T-helper 1 cell treated with Interleukin-12 subunit alpha and Interleukin-12 subunit beta and Interleukin-4 antibody, amounts not matched to agents 30 μg/mL and 1 μg/mL, for 36 hours (primary cell): ENCODE measurements around the gene FAM3C.

Source experiments
- H3K27ac Mint-ChIP-seq: one replicate; pipeline ENCODE4 v1.8.0; 2021; ENCODE audit warnings: mild to moderate bottlenecking, mixed read lengths
- H3K27me3 Mint-ChIP-seq: one replicate; pipeline ENCODE4 v1.8.0; 2021; ENCODE audit warnings: low read depth, mixed read lengths
- H3K36me3 Mint-ChIP-seq: one replicate; pipeline ENCODE4 v1.8.0; 2021; ENCODE audit warnings: low read depth, mixed read lengths
- H3K4me1 Mint-ChIP-seq: one replicate; pipeline ENCODE4 v1.8.0; 2021; ENCODE audit warnings: low read depth, mixed read lengths
- H3K4me3 Mint-ChIP-seq: one replicate; pipeline ENCODE4 v1.8.0; 2021; ENCODE audit warnings: mild to moderate bottlenecking, moderate library complexity, mixed read lengths
- H3K9me3 Mint-ChIP-seq: one replicate; pipeline ENCODE4 v1.8.0; 2021; ENCODE audit warnings: mixed read lengths

The FAM3C gene

GRCh38 chr7:121397822-121398221 is 1.7 kb upstream of the FAM3C start:
- Mint-ChIP-seq H3K27me3 (no peaks in the 10 kb centered on the region), H3K27ac (no peak overlapping the region)

DNA sequence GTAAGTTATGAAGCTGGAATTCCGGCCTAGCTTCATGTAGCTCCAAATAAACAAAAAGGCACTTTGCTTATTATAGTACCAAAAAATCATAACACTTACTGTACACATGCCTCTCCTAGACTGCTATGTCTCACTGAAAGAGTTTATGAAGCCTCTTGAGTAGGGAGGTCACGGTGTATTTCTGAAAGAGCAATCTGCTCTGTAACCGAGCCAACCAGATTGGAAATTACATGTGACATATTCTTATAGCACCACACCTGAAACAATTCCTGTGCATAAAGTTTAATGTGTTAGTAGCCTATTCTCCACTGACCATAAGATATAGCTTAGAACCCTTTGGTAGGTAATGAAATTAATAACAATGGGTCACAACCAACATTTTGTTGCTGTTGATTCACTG is 1.3 kb upstream of the FAM3C start:
- H3K27me3 Mint-ChIP-seq, result no peaks in the 10 kb centered on the region
- peak overlapping the region; percentile 48 for H3K4me3 Mint-ChIP-seq

More at GRCh38 chr7:121397822-121398221, 1.7 kb upstream of the FAM3C start:
- H3K4me3 Mint-ChIP-seq, result no peak overlapping the region
- H3K9me3 Mint-ChIP-seq, result no peaks in the 10 kb centered on the region
- H3K4me1 Mint-ChIP-seq, result peaks cover 24% of the 10 kb centered on the region
- H3K36me3 Mint-ChIP-seq, result peaks cover 3% of the 10 kb centered on the region

DNA sequence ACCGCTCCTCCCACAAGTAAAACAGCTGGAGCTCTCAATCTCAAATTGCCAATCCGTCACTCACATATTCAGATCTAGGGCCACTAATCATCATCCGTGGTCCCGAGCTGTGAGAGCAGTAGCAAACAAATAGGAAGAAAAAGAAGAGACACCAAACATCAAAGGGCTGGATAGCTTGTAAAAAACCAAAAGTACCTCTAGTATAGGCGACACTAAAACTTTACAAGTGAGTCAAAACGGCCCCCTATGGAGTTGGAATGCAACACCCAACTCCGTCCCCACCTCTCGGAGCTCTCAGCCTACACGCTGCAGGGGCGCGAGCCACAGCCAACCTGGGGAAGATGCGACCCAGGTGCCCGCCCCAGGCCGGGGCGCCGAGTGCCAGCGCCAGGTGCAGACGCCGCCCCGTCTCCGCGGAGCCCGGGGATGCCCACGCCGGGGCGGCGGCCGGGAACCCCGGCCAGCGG is 581 bp downstream of the FAM3C start:
- H3K9me3 Mint-ChIP-seq, result no peaks in the 10 kb centered on the region
- H3K27me3 Mint-ChIP-seq, result no peaks in the 10 kb centered on the region
- H3K4me1 Mint-ChIP-seq, result peaks cover 41% of the 10 kb centered on the region
- peak overlapping the region; percentile 92 for H3K4me3 Mint-ChIP-seq
- peaks cover 17% of the 10 kb centered on the region for H3K36me3 Mint-ChIP-seq
- H3K27ac Mint-ChIP-seq, result peak overlapping the region; percentile 89

More for the DNA sequence above, 1.3 kb upstream of the FAM3C start:
- peaks cover 26% of the 10 kb centered on the region for H3K4me1 Mint-ChIP-seq
- no peaks in the 10 kb centered on the region for H3K9me3 Mint-ChIP-seq
- peaks cover 7% of the 10 kb centered on the region for H3K36me3 Mint-ChIP-seq
- peak overlapping the region; percentile 24 for H3K27ac Mint-ChIP-seq

DNA sequence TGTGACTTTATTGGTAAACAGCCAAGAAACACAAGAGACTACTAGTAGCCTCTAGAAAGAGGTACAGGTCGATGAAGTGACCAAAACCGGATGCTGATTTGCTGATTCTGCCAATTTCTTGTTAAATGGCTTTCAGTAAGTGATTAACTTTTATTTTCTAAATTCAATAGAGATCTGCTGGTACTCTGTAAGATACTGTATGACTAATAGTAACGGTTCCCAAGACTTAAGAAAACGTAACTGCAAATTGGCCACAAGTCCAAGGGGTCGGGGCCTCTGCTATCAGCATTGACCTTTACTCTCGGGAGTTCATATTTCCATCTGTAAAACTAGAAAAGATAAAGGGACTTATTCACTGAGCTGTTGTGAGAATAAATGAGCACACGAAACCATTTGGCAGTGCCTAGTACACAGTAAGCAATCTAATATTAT is 1.4 kb downstream of the FAM3C start:
- Mint-ChIP-seq H3K4me1 (peaks cover 45% of the 10 kb centered on the region), H3K4me3 (peak overlapping the region; percentile 67), H3K9me3 (no peaks in the 10 kb centered on the region), H3K36me3 (peaks cover 17% of the 10 kb centered on the region), H3K27me3 (no peaks in the 10 kb centered on the region), H3K27ac (no peak overlapping the region)

DNA sequence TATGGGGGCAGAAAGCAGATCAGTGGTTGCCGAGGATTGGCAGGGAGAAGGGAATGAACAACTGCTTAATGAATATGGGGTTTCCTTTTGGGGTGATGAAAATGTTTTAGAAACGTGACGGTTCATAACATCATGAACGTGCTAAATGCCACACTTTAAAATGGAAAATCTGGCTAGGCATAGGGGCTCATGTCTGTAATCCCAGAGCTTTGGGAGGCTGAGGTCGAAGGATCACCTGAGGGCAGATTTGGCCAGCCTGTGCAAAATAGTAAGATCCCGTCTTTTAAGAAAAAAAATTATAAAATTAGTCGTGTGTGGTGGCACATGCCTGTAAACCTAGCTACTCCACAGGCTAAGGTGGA is 3.1 kb downstream of the FAM3C start:
- H3K36me3 Mint-ChIP-seq, result peaks cover 17% of the 10 kb centered on the region
- no peaks in the 10 kb centered on the region for H3K9me3 Mint-ChIP-seq
- H3K27me3 Mint-ChIP-seq, result no peaks in the 10 kb centered on the region
- peaks cover 57% of the 10 kb centered on the region for H3K4me1 Mint-ChIP-seq
- H3K27ac Mint-ChIP-seq, result no peak overlapping the region
- H3K4me3 Mint-ChIP-seq, result peak overlapping the region; percentile 25

DNA sequence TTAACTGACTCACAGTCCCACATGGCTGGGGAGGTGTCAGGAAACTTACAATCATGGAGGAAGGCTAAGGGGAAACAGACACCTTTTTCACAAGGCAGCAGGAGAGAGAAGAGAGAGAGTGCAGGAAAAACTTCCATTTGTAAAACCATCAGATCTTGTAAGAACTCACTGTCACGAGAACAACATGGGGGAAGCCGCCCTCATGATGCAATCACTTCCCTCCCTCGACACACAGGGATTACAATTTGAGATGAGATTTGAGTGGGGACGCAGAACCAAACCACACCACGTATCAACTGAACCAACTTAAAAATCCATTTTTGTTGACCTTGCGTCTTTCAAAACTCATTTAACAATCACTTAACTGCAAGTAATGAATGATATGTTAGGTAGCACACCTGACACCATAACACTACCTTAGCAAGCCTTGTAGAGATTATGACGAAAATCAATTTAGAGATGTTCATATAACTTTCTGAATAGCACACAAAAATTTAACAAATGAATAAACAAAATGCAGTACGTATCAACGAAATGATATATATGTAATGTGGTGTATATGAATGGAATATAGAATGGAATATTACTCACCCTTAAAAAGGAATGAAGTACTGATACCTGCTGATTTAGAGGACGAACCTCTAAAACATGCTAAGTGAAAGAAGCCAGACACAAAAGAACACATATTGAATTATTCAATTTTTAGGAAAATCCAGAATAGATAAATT is 3.7 kb downstream of the FAM3C start:
- Mint-ChIP-seq H3K9me3 (no peaks in the 10 kb centered on the region), H3K36me3 (peaks cover 19% of the 10 kb centered on the region), H3K4me1 (peaks cover 59% of the 10 kb centered on the region), H3K27ac (peak overlapping the region; percentile 36), H3K27me3 (no peaks in the 10 kb centered on the region), H3K4me3 (peak overlapping the region; percentile 39)

GRCh38 chr7:121391686-121392085 is 4.4 kb downstream of the FAM3C start:
- Mint-ChIP-seq H3K27ac (peak overlapping the region; percentile 36), H3K9me3 (no peaks in the 10 kb centered on the region), H3K4me3 (peak overlapping the region; percentile 2), H3K4me1 (peaks cover 61% of the 10 kb centered on the region), H3K36me3 (peaks cover 19% of the 10 kb centered on the region), H3K27me3 (no peaks in the 10 kb centered on the region)

GRCh38 chr7:121390617-121391016 is 5.5 kb downstream of the FAM3C start:
- Mint-ChIP-seq H3K36me3 (peaks cover 19% of the 10 kb centered on the region), H3K4me1 (peaks cover 67% of the 10 kb centered on the region), H3K27me3 (no peaks in the 10 kb centered on the region), H3K27ac (no peak overlapping the region), H3K4me3 (peak overlapping the region; percentile 17), H3K9me3 (no peaks in the 10 kb centered on the region)

DNA sequence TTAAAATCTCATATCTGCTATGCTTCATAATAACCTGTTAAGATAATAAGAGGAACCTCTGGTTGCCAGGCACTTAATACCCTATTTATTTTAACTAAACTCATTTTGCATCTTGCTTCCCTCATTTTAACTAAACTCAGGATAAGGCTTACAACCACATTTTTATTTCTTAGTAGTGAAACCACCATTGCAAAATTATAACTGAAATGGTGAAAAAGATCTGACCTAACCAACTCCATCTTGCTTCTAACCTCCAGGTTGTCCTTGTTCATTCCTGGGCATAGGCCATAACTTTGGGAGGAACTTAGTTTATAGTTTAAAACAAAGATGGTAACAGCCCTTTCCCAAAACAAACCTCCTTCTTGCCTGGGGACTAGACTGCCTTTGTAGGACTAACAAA is 6.0 kb downstream of the FAM3C start:
- Mint-ChIP-seq H3K36me3 (peaks cover 19% of the 10 kb centered on the region), H3K4me1 (peaks cover 71% of the 10 kb centered on the region), H3K27ac (no peak overlapping the region), H3K27me3 (no peaks in the 10 kb centered on the region), H3K4me3 (peak overlapping the region; percentile 17), H3K9me3 (no peaks in the 10 kb centered on the region)

GRCh38 chr7:121388950-121389349 is 7.2 kb downstream of the FAM3C start:
- peaks cover 24% of the 10 kb centered on the region for H3K36me3 Mint-ChIP-seq
- H3K9me3 Mint-ChIP-seq, result no peaks in the 10 kb centered on the region
- no peaks in the 10 kb centered on the region for H3K27me3 Mint-ChIP-seq
- no peak overlapping the region for H3K4me3 Mint-ChIP-seq
- peaks cover 73% of the 10 kb centered on the region for H3K4me1 Mint-ChIP-seq
- H3K27ac Mint-ChIP-seq, result no peak overlapping the region

DNA sequence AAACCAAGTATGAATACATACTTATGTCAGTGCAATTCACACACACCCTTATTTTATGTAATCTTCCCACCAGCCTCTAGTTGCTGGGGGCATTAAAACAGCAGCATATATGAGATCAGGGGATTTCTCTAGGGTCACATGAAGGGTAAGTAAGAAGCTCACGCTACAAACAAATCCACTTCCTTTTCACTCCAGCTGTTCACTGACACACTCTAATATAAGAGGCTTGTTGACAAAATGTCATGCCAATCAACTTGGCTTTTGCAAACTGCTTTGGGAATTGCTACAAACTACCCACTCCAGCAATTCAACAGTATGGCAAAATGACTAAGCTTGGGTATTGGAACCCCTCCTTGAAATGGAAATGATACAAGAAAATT is 10.3 kb downstream of the FAM3C start:
- Mint-ChIP-seq H3K27me3 (no peaks in the 10 kb centered on the region), H3K9me3 (no peaks in the 10 kb centered on the region), H3K4me3 (no peak overlapping the region), H3K4me1 (peaks cover 68% of the 10 kb centered on the region), H3K36me3 (peaks cover 17% of the 10 kb centered on the region), H3K27ac (peak overlapping the region; percentile 22)

DNA sequence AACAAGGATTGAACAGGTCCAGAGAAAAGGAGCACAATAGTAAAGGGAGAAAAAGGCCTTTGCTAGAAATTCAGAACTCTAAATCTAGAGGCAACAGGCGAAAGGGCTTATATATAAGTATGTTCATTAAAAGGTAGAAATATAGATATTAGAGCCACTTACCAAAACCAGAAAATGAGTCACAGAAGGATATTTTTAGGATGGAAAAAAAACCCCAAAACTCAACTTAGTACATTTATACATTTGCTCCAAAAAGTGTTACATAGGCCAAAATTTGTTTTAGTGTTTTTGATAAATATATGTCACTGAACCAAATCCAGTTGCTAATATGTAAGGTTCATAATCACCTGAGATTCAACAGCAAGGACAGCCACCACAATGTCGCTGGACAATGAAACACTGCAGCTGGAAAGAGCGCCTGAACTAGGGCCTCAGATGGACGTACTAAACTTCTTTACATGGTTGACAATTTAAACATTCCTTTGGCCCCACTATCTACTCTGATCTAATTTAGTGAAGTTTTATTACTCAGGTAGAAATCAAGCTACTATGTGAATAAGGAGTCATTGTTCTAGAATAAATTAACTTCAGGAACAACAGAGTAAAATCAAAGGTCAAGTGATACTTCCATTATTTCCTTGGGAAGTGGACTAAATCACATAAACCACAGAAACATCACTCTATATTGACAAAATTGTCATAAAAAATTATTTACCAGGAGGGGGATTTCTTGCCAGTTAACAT is 10.9 kb downstream of the FAM3C start:
- Mint-ChIP-seq H3K27ac (peak overlapping the region; percentile 53), H3K27me3 (no peaks in the 10 kb centered on the region), H3K4me3 (no peak overlapping the region), H3K4me1 (peaks cover 64% of the 10 kb centered on the region), H3K9me3 (no peaks in the 10 kb centered on the region), H3K36me3 (peaks cover 20% of the 10 kb centered on the region)

DNA sequence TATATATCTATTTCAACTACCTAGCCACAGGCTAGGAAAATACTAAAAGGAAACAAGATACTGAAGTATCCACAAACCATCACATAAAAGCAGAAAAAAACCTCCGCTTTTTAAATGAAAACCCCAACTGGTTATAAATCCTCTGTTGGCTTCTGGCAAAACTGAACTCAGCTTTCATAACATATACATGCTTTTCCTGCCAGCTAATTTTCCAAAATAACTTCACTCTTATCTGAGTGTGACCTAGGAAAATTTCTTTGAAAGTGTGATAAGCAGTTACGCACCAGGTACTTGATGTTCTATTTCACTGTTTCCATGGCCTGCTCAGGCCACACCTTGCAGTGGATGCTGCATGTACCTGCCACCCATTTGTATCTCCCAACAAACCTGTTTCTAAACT is 11.8 kb downstream of the FAM3C start:
- Mint-ChIP-seq H3K4me1 (peaks cover 59% of the 10 kb centered on the region), H3K9me3 (no peaks in the 10 kb centered on the region), H3K27ac (no peak overlapping the region)

GRCh38 chr7:121383235-121383910 is 12.7 kb downstream of the FAM3C start:
- H3K27me3 Mint-ChIP-seq, result no peaks in the 10 kb centered on the region
- peaks cover 25% of the 10 kb centered on the region for H3K36me3 Mint-ChIP-seq
- H3K9me3 Mint-ChIP-seq, result no peaks in the 10 kb centered on the region
- H3K27ac Mint-ChIP-seq, result no peak overlapping the region
- no peak overlapping the region for H3K4me3 Mint-ChIP-seq
- H3K4me1 Mint-ChIP-seq, result peaks cover 54% of the 10 kb centered on the region

More for the DNA sequence above, 11.8 kb downstream of the FAM3C start:
- H3K27me3 Mint-ChIP-seq, result no peaks in the 10 kb centered on the region
- H3K36me3 Mint-ChIP-seq, result peaks cover 25% of the 10 kb centered on the region
- no peak overlapping the region for H3K4me3 Mint-ChIP-seq
